Common myeloid progenitor, CD34-positive (primary cell): Measurements from ENCODE around the gene IL10RA.

Experiments used
- CTCF ChIA-PET: fragments of 350-600 bp; sonication (Branson Sonifier 250); formaldehyde crosslinking; loops from one replicate; lab custom pipeline; 2021; ENCODE audit warnings: antibody characterized with exemption; lab: Charles Lee
- POLR2A ChIA-PET: fragments of 350-600 bp; sonication (Branson Sonifier 250); formaldehyde crosslinking; loops from one replicate; lab custom pipeline; 2021; ENCODE audit warnings: antibody characterized with exemption; lab: Charles Lee
- DNase-seq, 3 donors: peaks; one replicate each; pipeline versions ENCODE4 v3.0.0 to v3.0.0-alpha.2; 2013
- H3K27ac ChIP-seq, 2 experiments: 1 replicate in 1 of 2; 2 replicates in 1 of 2; pipeline ENCODE4 v1.7.0; 2013; ENCODE audit warnings: inconsistent platforms in 2 of 2, low read length in 2 of 2, mild to moderate bottlenecking in 2 of 2, low read depth in 1 of 2, moderate library complexity in 1 of 2; ENCODE audit not compliant: severe bottlenecking in 2 of 2, insufficient read depth in 1 of 2, poor library complexity in 1 of 2
- H3K27me3 ChIP-seq, 5 experiments: replicated peaks in 2 of 5; 1 replicate in 3 of 5; 2 replicates in 2 of 5; pipeline versions ENCODE4 v1.6.1 to v1.7.0; 2013; ENCODE audit warnings: low read length in 4 of 5, mild to moderate bottlenecking in 2 of 5, moderate library complexity in 2 of 5, inconsistent platforms in 1 of 5; ENCODE audit not compliant: insufficient read depth in 5 of 5, control insufficient read depth in 4 of 5
- H3K36me3 ChIP-seq, 4 experiments: 1 replicate in 2 of 4; 2 replicates in 2 of 4; pipeline versions ENCODE4 v1.6.1 to v1.7.0; 2013; ENCODE audit warnings: low read length in 3 of 4, control low read depth in 1 of 4, mild to moderate bottlenecking in 1 of 4; ENCODE audit not compliant: control insufficient read depth in 4 of 4, insufficient read depth in 4 of 4
- H3K4me1 ChIP-seq, 4 experiments: 1 replicate in 3 of 4; 2 replicates in 1 of 4; pipeline versions ENCODE4 v1.6.1 to v1.7.1; 2013; ENCODE audit warnings: low read length in 3 of 4, mild to moderate bottlenecking in 3 of 4, control low read depth in 1 of 4, inconsistent platforms in 1 of 4, moderate library complexity in 1 of 4; ENCODE audit not compliant: control insufficient read depth in 4 of 4, insufficient read depth in 4 of 4; ENCODE audit errors: control extremely low read depth in 1 of 4
- H3K4me3 ChIP-seq, 7 experiments: 1 replicate in 4 of 7; 2 replicates in 3 of 7; pipeline versions ENCODE4 v1.5.1 to v1.7.0; 2013; ENCODE audit warnings: mild to moderate bottlenecking in 7 of 7, low read length in 6 of 7, moderate library complexity in 6 of 7, inconsistent platforms in 2 of 7, low read depth in 2 of 7, control low read depth in 1 of 7; ENCODE audit not compliant: insufficient read depth in 4 of 7, control insufficient read depth in 1 of 7; ENCODE audit errors: extremely low read depth in 1 of 7
- H3K9me3 ChIP-seq, 5 experiments: 1 replicate in 4 of 5; 2 replicates in 1 of 5; pipeline versions ENCODE4 v1.6.1 to v1.7.1; 2013; ENCODE audit warnings: low read length in 4 of 5, mild to moderate bottlenecking in 2 of 5, inconsistent platforms in 1 of 5, low read depth in 1 of 5, moderate library complexity in 1 of 5; ENCODE audit not compliant: control insufficient read depth in 4 of 5, insufficient read depth in 2 of 5; ENCODE audit errors: control extremely low read depth in 1 of 5
- WGBS: methylation state at CpG from one replicate; pipeline ENCODE4 v1.1.5; 2013; ENCODE audit not compliant: insufficient coverage; 5-methylcytosine and 5-hydroxymethylcytosine counted together

Gene IL10RA

DNA sequence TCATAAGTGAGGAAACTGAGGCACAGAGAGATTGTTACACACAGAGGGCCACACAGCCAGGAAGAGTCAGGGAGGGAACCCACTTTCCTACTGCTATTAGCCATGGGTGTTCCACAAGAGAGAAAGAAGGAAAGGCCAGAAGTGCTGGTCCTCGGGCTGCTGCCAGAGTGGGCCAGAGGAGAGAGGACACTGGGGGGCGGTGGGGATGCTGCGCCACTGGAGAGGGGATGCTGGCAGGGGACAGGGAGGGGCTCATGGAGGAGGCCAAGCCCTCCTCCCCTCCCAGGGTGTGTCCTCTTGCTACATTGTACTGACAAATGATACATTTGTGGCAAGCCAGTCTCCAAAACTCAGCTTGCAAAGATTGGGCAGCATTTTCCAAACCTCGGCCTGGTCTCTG, 9.9 kb downstream of the IL10RA start:
- ChIA-PET POLR2A (interaction anchor here (1.5 kb wide), 1 partner anchor 16 kb away, joined by 3 read pairs; no protein-coding TSS in a partner anchor), CTCF (interaction anchor here (0.8 to 2.0 kb wide), 4 partner anchors 9 to 178 kb away, joined by 3 to 5 read pairs (median 4); no protein-coding TSS in a partner anchor)
- 100% methylated on average over 3 of the region's 4 CpGs for WGBS
- Histone ChIP-seq H3K36me3 (peaks cover 2 to 4% (median 3%) of the 10 kb centered on the region in 4 experiments), H3K27ac (no peak overlapping the region), H3K9me3 (no peaks in the 10 kb centered on the region), H3K27me3 (no peaks in the 10 kb centered on the region), H3K4me3 (no peak overlapping the region), H3K4me1 (peaks cover 0 to 21% (median 3%) of the 10 kb centered on the region in 4 experiments)
- no peak for DNase-seq

DNA sequence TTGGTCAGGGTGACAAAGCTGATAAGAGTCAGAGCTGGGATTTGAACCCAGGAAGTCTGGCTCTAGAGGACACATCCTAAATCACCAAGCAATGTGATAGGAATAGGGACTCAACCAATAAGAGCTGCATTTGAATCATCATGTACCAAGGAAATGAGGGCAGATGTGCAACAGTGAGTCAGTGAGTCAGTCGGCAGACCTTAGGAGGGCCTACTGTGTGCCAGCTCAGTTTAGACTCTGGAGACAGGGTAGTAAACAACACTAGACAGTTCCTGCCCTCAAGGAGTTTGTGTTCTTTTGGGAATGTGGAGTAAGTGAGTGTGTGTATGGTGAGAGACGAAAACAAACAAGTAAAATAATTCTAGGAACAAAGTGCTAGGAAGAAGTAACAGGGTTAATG, 11.2 kb downstream of the IL10RA start:
- WGBS: 100% methylated on average over 2 of the region's 2 CpGs
- Histone ChIP-seq H3K4me1 (peaks cover 0 to 34% (median 15%) of the 10 kb centered on the region in 4 experiments), H3K36me3 (peaks cover 2 to 4% (median 3%) of the 10 kb centered on the region in 4 experiments), H3K27me3 (no peaks in the 10 kb centered on the region), H3K27ac (no peak overlapping the region), H3K4me3 (no peak overlapping the region), H3K9me3 (no peaks in the 10 kb centered on the region)
- ChIA-PET POLR2A (interaction anchor here (1.5 kb wide), 1 partner anchor 15 kb away, joined by 3 read pairs; no protein-coding TSS in a partner anchor), CTCF (interaction anchor here (0.9 to 1.3 kb wide), 5 partner anchors 10 to 179 kb away, joined by 3 to 6 read pairs (median 4); no protein-coding TSS in a partner anchor)
- DNase-seq: no peak

DNA sequence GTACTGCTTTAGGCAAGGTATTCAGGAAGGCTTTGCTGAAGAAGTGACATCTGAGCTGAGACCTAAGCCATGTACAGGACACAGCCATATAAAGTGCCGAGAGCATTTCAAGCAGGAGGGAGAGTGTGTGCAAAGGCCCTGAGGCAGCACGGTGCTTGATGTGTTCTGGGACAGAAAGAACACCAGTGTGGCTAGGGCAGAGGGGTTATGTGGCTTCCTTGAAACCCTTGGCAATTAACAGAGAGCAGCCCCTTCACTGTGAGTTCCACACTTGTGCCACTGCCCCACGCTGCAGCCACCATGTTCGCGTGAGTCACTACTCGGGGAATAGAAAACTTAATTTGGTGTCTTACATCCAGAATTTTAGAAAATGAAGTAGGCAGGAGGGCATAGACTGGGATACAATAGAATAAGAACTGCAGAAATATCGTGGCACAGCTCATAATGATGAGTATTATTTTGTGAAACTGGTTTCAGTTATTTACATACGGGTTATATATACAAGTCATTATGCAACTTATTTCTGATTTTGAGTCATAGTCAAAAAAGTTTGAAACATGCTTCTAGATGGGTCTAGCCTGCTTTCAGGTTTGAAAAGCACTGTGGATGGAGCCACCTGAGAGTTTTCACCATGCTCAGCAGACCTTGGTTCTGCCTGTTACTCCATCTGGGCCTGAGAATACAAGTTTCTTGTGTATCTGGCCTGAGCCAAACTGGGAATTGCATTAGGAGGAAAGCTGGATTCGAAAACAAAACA, 11.8 kb downstream of the IL10RA start:
- Histone ChIP-seq H3K4me1 (peaks cover 4 to 40% (median 21%) of the 10 kb centered on the region in 4 experiments), H3K9me3 (no peaks in the 10 kb centered on the region), H3K36me3 (peaks cover 2 to 4% (median 3%) of the 10 kb centered on the region in 4 experiments), H3K27me3 (no peaks in the 10 kb centered on the region), H3K4me3 (no peak overlapping the region), H3K27ac (no peak overlapping the region)
- no peak for DNase-seq
- WGBS: 94% methylated on average over 7 of the region's 9 CpGs
- ChIA-PET CTCF (interaction anchor here (0.8 to 1.1 kb wide), 3 partner anchors 9 to 31 kb away, joined by 3 to 6 read pairs (median 3); no protein-coding TSS in a partner anchor), POLR2A (interaction anchor here (1.5 kb wide), 1 partner anchor 14 kb away, joined by 3 read pairs; no protein-coding TSS in a partner anchor)

DNA sequence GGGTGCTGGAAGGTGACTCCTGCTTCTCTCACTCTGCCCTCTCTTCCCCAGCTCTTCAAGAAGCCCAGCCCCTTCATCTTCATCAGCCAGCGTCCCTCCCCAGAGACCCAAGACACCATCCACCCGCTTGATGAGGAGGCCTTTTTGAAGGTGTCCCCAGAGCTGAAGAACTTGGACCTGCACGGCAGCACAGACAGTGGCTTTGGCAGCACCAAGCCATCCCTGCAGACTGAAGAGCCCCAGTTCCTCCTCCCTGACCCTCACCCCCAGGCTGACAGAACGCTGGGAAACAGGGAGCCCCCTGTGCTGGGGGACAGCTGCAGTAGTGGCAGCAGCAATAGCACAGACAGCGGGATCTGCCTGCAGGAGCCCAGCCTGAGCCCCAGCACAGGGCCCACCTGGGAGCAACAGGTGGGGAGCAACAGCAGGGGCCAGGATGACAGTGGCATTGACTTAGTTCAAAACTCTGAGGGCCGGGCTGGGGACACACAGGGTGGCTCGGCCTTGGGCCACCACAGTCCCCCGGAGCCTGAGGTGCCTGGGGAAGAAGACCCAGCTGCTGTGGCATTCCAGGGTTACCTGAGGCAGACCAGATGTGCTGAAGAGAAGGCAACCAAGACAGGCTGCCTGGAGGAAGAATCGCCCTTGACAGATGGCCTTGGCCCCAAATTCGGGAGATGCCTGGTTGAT, 12.6 kb downstream of the IL10RA start:
- ChIA-PET POLR2A (no interaction called here), CTCF (interaction anchor here (0.6 to 1.0 kb wide), 3 partner anchors 12 to 23 kb away, joined by 3 read pairs; no protein-coding TSS in a partner anchor)
- H3K27ac ChIP-seq: no peak overlapping the region
- no peaks in the 10 kb centered on the region for H3K9me3 ChIP-seq
- H3K4me1 ChIP-seq: peaks cover 4 to 46% (median 28%) of the 10 kb centered on the region in 4 experiments
- H3K36me3 ChIP-seq: peaks cover 0 to 4% (median 3%) of the 10 kb centered on the region in 4 experiments
- H3K4me3 ChIP-seq: no peak overlapping the region
- no peaks in the 10 kb centered on the region for H3K27me3 ChIP-seq
- no peak for DNase-seq
- WGBS: 96% methylated on average over 10 of the region's 10 CpGs

GRCh38 chr11:117999354-117999993, 13.3 kb downstream of the IL10RA start:
- POLR2A ChIA-PET: no interaction called here
- H3K27ac ChIP-seq: no peak overlapping the region

DNA sequence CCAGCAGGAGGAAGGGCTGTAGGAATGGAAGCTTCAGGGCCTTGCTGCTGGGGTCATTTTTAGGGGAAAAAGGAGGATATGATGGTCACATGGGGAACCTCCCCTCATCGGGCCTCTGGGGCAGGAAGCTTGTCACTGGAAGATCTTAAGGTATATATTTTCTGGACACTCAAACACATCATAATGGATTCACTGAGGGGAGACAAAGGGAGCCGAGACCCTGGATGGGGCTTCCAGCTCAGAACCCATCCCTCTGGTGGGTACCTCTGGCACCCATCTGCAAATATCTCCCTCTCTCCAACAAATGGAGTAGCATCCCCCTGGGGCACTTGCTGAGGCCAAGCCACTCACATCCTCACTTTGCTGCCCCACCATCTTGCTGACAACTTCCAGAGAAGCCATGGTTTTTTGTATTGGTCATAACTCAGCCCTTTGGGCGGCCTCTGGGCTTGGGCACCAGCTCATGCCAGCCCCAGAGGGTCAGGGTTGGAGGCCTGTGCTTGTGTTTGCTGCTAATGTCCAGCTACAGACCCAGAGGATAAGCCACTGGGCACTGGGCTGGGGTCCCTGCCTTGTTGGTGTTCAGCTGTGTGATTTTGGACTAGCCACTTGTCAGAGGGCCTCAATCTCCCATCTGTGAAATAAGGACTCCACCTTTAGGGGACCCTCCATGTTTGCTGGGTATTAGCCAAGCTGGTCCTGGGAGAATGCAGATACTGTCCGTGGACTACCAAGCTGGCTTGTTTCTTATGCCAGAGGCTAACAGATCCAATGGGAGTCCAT, 14.1 kb downstream of the IL10RA start:
- Histone ChIP-seq H3K27ac (no peak overlapping the region), H3K9me3 (no peaks in the 10 kb centered on the region), H3K36me3 (peaks cover 0 to 4% (median 3%) of the 10 kb centered on the region in 4 experiments), H3K27me3 (no peaks in the 10 kb centered on the region), H3K4me1 (peaks cover 4 to 36% (median 25%) of the 10 kb centered on the region in 4 experiments), H3K4me3 (no peak overlapping the region)
- ChIA-PET CTCF (interaction anchor here (0.9 to 4.4 kb wide), 4 partner anchors 13 to 179 kb away, joined by 3 to 24 read pairs (median 6); no protein-coding TSS in a partner anchor), POLR2A (no interaction called here)
- DNase-seq: no peak
- 97% methylated on average over 3 of the region's 4 CpGs for WGBS

More at GRCh38 chr11:117999354-117999993, 13.3 kb downstream of the IL10RA start:
- Histone ChIP-seq H3K36me3 (peaks cover 0 to 4% (median 3%) of the 10 kb centered on the region in 4 experiments), H3K4me3 (no peak overlapping the region), H3K9me3 (no peaks in the 10 kb centered on the region), H3K4me1 (peaks cover 4 to 39% (median 25%) of the 10 kb centered on the region in 4 experiments), H3K27me3 (no peaks in the 10 kb centered on the region)
- CTCF ChIA-PET: interaction anchor here (0.9 to 4.4 kb wide), 4 partner anchors 12 to 53 kb away, joined by 3 to 24 read pairs (median 6); no protein-coding TSS in a partner anchor
- DNase-seq: no peak
- WGBS: 97% methylated on average over 3 of the region's 3 CpGs
